ENCODE data around the gene SERPINB7. TPM values are rescaled to one million over a fixed set of nuclear protein-coding genes. Genes with fewer than 3 reads are reported as not detected.

SERPINB7 gene
- total RNA-seq, 2 donors from 2014 or later: 0.22 TPM; not detected in 1

DNA sequence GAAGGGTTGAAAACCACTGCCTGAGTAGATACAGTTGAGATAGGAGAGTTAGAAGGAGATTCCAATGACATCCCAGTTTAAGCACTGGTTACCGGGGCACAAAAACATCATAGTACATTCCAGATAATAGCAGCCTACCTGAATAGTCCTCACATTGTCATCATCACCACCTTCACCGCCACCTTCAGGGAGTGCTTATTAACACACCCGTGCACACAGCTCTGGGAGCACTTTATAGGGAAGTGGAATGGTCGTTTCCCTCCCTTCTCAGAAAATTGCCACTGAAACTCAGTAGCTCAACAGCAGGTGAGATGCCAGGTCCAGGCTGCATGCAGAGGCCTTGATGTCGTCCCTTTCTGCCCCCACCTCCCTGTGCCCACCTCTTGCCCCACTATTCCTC lies 8.2 kb downstream of the SERPINB7 start:
- ATAC-seq (no peak), DNase-seq (no peak)
- intact Hi-C loops (cut with DNase I, micrococcal nuclease): no loop called here

DNA sequence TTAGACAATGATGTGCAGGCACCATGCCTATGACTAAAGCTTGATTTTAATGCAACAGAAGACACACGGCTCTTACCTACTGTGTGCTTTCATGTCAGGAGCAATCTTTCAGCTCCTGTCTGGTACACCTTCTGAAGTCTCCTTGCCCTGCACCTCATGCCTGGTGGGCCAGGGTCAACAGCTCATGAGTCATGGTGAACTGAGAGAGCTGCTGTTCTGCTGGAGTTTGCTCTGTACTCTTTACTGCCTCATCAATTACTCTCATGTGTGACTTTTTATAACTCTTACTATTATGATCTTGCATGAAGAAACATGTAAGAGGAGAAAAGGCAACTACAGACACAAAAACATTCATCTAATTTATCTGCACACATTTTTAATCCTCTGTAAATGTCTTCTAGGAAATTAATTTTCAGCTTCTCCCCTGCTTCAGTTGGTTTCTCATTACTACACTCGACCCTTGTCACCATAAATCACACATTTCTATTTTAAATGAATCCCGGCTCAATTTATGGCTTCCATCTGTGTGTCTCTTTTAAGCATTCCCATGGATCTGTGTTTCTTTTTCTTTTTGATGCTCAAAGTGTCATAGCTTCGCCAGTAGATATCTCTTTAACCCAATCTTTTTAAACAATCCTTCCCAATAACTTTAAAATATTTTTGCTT lies 9.7 kb downstream of the SERPINB7 start:
- no peak for DNase-seq
- no peak for ATAC-seq
- intact Hi-C loops (cut with DNase I, micrococcal nuclease): no loop called here

DNA sequence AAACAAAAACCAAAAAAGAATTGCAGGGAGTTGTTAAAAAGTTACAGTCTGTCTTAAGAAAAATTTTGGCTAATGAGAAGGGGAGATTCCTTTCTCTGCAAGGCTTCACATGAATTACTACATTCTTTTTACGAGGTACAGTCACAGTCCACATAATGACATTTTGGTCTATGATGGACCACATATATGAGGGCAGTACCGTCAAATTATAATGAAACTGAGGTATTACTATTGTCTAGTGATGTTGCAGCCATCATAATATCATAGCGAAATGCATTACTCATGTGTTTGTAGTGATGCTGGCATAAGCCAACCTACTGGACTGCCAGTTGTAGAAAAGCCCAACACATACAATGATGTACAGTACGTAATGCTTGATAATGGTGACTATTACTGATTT lies 12.5 kb downstream of the SERPINB7 start:
- DNase-seq (no peak), ATAC-seq (no peak)
- intact Hi-C loops (cut with DNase I, micrococcal nuclease): no loop called here

GRCh38 chr18:63788447-63789096 lies 13.4 kb downstream of the SERPINB7 start:
- intact Hi-C loops (cut with DNase I, micrococcal nuclease): no loop called here
- ATAC-seq: no peak
- no peak for DNase-seq

- intact Hi-C loops (cut with DNase I, micrococcal nuclease): no loop called here
- ATAC-seq: no peak
- DNase-seq: no peak
These were observed 14.1 kb downstream of the SERPINB7 start for GRCh38 chr18:63789327-63789726.

DNA sequence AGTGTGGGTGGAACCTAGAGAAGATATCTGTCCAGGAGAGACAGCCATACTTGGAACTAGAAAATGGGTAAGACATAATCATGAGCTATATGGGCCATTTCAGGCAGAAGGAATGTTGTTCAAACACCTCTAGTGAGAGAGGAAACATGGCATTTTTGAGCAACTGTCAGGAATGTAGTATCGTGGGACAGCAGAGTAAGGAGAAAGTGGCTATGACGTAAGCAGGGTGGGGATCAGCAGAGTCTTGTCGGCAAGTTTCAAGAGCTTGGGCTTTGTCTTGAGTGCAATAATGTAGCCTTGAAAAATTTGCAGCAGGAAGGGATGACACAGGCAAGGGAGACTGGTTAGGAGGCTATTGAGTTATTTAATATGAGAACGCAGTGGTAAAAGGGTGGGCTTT lies 20.4 kb downstream of the SERPINB7 start:
- ATAC-seq (no peak), DNase-seq (no peak)
- intact Hi-C loops (cut with DNase I, micrococcal nuclease): no loop called here

GRCh38 chr18:63799189-63799588 lies 24.0 kb downstream of the SERPINB7 start:
- no peak for DNase-seq
- intact Hi-C loops (cut with DNase I, micrococcal nuclease): no loop called here
- ATAC-seq: no peak

DNA sequence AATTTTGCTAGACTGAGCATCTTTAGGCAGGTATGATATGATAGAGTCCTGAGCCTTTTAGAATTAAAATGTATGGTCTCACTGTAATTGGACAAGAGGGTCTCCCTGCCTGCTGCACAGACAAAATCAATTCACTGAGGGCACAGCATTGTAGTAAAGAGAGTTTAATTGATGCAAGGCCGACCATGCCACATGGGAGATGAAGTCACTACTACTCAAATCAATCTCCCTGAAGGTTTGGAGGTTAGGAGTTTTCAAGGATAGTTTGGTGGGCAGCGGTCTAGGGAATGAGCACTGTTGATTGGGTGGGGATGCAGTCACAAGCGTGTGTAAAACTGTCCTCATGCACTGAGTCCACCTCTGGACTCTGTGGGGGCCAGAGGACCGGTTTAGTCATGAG lies 26.1 kb downstream of the SERPINB7 start:
- intact Hi-C loops (cut with DNase I, micrococcal nuclease): no loop called here
- DNase-seq (no peak), ATAC-seq (no peak)

GRCh38 chr18:63808125-63808524 lies 32.9 kb downstream of the SERPINB7 start:
- DNase-seq (no peak), ATAC-seq (no peak)
- intact Hi-C loops (cut with DNase I, micrococcal nuclease): no loop called here

DNA sequence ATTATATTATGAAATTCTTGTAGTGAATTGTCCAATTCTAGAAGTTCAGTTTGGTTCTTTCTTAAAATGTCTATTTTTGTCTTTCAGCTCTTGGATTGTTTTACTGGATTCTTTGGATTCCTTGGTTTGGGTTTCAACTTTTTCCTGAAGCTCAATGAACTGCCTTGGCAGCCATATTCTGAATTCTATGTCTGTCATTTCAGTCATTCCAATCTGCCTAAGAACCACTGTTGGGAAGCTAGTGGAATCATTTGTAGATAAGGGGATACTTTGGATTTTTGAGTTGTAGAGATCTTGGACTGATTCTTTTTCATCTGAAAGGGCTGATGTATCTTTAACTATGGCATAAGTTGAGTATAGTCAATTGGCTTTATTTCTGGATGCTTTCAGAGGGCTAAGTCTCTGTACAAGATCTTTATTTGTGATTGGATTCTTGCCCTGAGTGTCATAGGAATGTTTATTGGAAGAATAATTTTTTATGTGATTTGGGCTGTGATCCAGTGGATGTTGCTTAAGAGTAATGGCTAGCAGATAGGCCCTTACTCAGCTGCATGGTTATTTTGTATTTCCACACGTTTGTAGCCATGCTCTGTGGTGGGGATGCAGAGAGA lies 42.3 kb downstream of the SERPINB7 start:
- intact Hi-C loops (cut with DNase I, micrococcal nuclease): no loop called here
- DNase-seq (no peak), ATAC-seq (no peak)

GRCh38 chr18:63818212-63818611 lies 43.0 kb downstream of the SERPINB7 start:
- DNase-seq (no peak), ATAC-seq (no peak)
- intact Hi-C loops (cut with DNase I, micrococcal nuclease): no loop called here

- DNase-seq: no peak
- intact Hi-C loops (cut with DNase I, micrococcal nuclease): no loop called here
- ATAC-seq: no peak
These were observed 44.6 kb downstream of the SERPINB7 start for GRCh38 chr18:63819786-63820185.

- intact Hi-C loops (cut with DNase I, micrococcal nuclease): no loop called here
- ATAC-seq: no peak
- DNase-seq: no peak
These were observed 45.5 kb downstream of the SERPINB7 start for GRCh38 chr18:63820694-63821093.

DNA sequence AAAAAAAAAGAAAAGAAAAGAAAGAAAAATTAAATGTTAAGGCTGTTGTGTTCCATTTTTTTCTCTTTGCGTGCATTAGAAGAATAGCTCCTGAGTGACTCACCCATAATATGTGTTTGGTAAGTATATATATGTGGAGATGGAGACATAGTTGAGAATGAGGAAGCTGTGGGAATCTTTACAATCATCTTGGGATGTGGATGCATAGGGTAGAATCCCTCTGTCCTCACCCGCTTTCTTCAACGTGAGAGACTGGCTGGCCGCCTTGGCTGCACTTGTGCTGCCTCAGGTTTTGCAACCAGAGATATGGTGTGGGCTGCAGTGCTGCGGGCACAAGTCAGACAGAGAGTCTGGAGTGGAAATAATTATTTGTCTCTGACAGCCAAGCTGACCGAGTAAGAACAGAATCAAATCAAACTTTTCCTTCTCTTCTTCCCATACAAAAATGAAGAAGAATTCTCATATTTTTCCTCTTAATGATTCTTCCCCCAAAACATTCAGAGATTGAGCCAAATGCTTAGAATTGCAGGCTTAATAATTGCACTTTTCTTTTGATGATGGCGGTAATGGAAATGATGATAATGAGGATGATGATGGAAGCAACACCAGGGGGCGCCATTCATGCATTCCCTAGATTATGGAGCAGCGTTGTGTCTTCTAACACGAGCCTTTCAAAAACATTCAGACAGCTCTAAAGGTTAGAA lies 48.5 kb downstream of the SERPINB7 start:
- intact Hi-C loops (cut with DNase I, micrococcal nuclease): no loop called here
- DNase-seq: peak in 1 of 2 donors; percentile 56
- no peak for ATAC-seq

GRCh38 chr18:63824220-63824525 lies 49.0 kb downstream of the SERPINB7 start:
- intact Hi-C loops (cut with DNase I, micrococcal nuclease): no loop called here
- DNase-seq: no peak
- no peak for ATAC-seq

DNA sequence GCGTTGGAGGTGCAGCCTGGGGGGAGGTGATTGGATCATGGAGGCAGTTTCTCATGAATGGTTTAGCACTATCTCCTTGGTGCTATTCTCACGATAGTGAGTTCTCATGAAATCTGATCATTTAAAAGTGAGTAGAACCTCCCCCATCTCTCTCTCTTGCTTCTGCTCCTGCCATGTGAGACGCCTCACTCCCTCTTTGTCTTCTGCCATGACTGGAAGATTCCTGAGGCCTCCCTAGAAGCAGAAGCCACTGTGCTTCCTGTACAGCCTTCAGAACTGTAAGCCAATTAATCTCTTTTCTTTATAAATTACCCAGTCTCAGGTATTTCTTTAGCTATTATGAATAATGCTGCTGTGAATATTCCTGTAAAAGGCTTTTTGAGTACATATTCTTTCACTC lies 52.9 kb downstream of the SERPINB7 start:
- intact Hi-C loops (cut with DNase I, micrococcal nuclease): no loop called here
- ATAC-seq: no peak

GRCh38 chr18:63828656-63829055 lies 53.4 kb downstream of the SERPINB7 start:
- intact Hi-C loops (cut with DNase I, micrococcal nuclease): no loop called here
- no peak for ATAC-seq

More for the DNA sequence above, 52.9 kb downstream of the SERPINB7 start:
- no peak for DNase-seq

DNA sequence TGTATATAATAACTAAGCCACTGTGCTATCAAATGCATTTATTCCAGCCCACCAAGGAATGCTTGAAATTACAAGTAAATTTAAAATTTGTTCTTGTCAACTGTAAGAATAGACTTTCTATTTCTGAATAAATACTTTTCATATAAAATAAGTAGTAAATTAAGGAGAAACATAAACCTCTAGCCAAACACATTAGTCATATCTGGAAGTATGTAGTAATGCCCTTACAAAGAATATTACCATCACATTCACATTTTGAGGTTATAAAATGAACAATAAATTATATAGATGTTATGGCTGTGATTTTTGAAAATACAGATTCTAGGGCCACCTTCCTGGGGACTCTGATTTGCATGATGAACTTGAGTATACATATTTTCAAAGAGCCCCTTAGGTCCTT lies 54.7 kb downstream of the SERPINB7 start:
- DNase-seq (no peak), ATAC-seq (no peak)
- intact Hi-C loops (cut with DNase I, micrococcal nuclease): no loop called here

More at GRCh38 chr18:63828656-63829055, 53.4 kb downstream of the SERPINB7 start:
- DNase-seq: no peak

GRCh38 chr18:63831080-63831788 lies 56.0 kb downstream of the SERPINB7 start:
- intact Hi-C loops (cut with DNase I, micrococcal nuclease): no loop called here
- DNase-seq (no peak), ATAC-seq (no peak)

All from left colon (tissue), 2 donors.